NCI-H774 (cell line): ENCODE measurements around the gene LRMDA.

Experiments
- DNase-seq: peaks from one replicate; lab custom pipeline; 2025; lab: John Stamatoyannopoulos, UW

LRMDA gene

GRCh38 chr10:76305930-76306615 lies 874.6 kb downstream of the LRMDA start:
- no peak for DNase-seq

- no peak for DNase-seq
These were observed 875.4 kb downstream of the LRMDA start for GRCh38 chr10:76306856-76307255.

- no peak for DNase-seq
These were observed 877.6 kb downstream of the LRMDA start for GRCh38 chr10:76309070-76309469.

GRCh38 chr10:76309741-76310587 lies 878.5 kb downstream of the LRMDA start:
- DNase-seq, result no peak

GRCh38 chr10:76310588-76311080 lies 879.2 kb downstream of the LRMDA start:
- no peak for DNase-seq

GRCh38 chr10:76311752-76312636 lies 880.6 kb downstream of the LRMDA start:
- DNase-seq, result no peak

- no peak for DNase-seq
These were observed 883.8 kb downstream of the LRMDA start for GRCh38 chr10:76315240-76315639.

GRCh38 chr10:76316234-76316633 lies 884.8 kb downstream of the LRMDA start:
- DNase-seq, result no peak

GRCh38 chr10:76317078-76317477 lies 885.7 kb downstream of the LRMDA start:
- no peak for DNase-seq

- no peak for DNase-seq
These were observed 886.8 kb downstream of the LRMDA start for GRCh38 chr10:76318211-76318610.

- no peak for DNase-seq
These were observed 888.2 kb downstream of the LRMDA start for GRCh38 chr10:76319661-76320060.

GRCh38 chr10:76324283-76324682 lies 892.9 kb downstream of the LRMDA start:
- DNase-seq, result peak; percentile 26

- DNase-seq, result no peak
These were observed 896.0 kb downstream of the LRMDA start for GRCh38 chr10:76327441-76327840.

GRCh38 chr10:76328348-76328747 lies 896.9 kb downstream of the LRMDA start:
- DNase-seq, result no peak

- no peak for DNase-seq
These were observed 898.6 kb downstream of the LRMDA start for GRCh38 chr10:76329891-76330575.

- DNase-seq, result no peak
These were observed 900.3 kb downstream of the LRMDA start for GRCh38 chr10:76331742-76332141.

- DNase-seq, result no peak
These were observed 901.9 kb downstream of the LRMDA start for GRCh38 chr10:76333326-76333725.

- DNase-seq, result no peak
These were observed 902.4 kb downstream of the LRMDA start for GRCh38 chr10:76333796-76334195.

- DNase-seq, result no peak
These were observed 902.8 kb downstream of the LRMDA start for GRCh38 chr10:76334255-76334654.

- no peak for DNase-seq
These were observed 905.0 kb downstream of the LRMDA start for GRCh38 chr10:76336213-76336963.

GRCh38 chr10:76337641-76338040 lies 906.2 kb downstream of the LRMDA start:
- no peak for DNase-seq
